ENCODE measurements around the gene SLC35A4. TPM values are rescaled to one million over a fixed set of nuclear protein-coding genes. Genes with fewer than 3 reads are reported as not detected.
A peak's percentile ranks its signal among the peaks of the same experiment; 100 is the strongest.
"Not testable (repeated sequence)": the region's sequence is repeated elsewhere in the genome, so short reads cannot be mapped to it uniquely, and the experiment has no call there.

The SLC35A4 gene
- total RNA-seq, 3 donors from 2014 or later, result 65.5 to 96.9 (median 93.8) TPM

DNA sequence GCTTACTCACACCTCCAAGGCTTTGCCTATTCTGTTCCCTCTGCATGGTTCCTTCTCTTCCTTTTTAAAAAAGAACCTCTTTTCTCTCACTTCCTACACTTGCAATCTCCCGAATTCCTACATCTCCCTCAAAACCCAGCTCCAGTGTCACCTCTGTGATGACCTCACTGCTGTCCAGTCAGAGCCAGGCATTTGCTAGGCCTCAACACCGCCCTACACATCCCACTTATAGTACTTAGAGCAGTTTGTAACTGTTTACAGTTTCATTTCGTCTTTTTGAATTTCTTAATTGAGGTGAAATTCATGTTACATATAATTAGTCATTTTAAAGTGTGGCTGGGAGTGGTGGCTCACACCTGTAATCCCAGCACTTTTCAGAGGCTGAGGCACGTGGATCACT, 37.5 kb downstream of the SLC35A4 start:
- TF ChIP-seq, protein P1, sequence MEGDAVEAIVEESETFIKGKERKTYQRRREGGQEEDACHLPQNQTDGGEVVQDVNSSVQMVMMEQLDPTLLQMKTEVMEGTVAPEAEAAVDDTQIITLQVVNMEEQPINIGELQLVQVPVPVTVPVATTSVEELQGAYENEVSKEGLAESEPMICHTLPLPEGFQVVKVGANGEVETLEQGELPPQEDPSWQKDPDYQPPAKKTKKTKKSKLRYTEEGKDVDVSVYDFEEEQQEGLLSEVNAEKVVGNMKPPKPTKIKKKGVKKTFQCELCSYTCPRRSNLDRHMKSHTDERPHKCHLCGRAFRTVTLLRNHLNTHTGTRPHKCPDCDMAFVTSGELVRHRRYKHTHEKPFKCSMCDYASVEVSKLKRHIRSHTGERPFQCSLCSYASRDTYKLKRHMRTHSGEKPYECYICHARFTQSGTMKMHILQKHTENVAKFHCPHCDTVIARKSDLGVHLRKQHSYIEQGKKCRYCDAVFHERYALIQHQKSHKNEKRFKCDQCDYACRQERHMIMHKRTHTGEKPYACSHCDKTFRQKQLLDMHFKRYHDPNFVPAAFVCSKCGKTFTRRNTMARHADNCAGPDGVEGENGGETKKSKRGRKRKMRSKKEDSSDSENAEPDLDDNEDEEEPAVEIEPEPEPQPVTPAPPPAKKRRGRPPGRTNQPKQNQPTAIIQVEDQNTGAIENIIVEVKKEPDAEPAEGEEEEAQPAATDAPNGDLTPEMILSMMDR (IDR thresholded peaks at IDR 0.05), result no peak
- Histone ChIP-seq H3K4me3 (no peak overlapping the region), H3K36me3 (ENCODE audit: low read depth) (no peaks in the 10 kb centered on the region), H3K4me1 (ENCODE audit: low read depth) (peaks cover 7% of the 10 kb centered on the region), H3K9me3 (no peaks in the 10 kb centered on the region)
- intact Hi-C loops (cut with DNase I, micrococcal nuclease), result no loop called here
- ATAC-seq (no peak), DNase-seq (no peak)

DNA sequence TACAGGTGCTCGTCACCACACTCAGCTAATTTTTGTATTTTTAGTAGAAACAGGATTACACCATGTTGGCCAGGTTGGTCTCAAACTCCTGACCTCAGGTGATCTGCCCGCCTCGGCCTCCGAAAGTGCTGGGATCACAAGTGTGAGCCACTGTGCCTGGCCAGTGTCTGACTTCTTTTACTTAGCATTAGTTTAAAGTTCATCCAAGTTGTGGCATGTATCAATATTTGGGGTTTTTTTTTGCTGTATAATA, 38.7 kb downstream of the SLC35A4 start:
- intact Hi-C loops (cut with DNase I, micrococcal nuclease); ATAC-seq; H3K4me1 ChIP-seq (ENCODE audit: low read depth); H3K4me3 ChIP-seq; H3K9me3 ChIP-seq; H3K36me3 ChIP-seq (ENCODE audit: low read depth); DNase-seq: not testable (repeated sequence)

DNA sequence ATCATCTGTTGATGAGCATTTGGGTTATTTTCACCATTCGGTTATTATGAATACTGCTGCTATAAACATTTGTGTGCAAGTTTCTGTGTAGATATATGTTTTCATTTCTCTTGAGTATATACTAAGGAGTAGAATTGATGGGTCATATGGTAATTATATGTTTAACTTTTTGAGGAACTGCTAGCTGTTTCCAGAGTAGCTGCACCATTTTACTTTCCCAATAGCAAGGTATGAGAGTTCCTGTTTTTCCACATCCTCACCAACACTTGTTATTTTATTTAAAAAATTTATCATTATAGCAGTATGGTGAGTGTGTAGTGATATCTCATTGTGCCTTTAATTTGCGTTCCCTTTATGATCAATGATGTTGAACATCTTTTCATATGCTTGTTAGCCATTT, 39.1 kb downstream of the SLC35A4 start:
- intact Hi-C loops (cut with DNase I, micrococcal nuclease), result no loop called here
- peaks cover 7% of the 10 kb centered on the region for H3K4me1 ChIP-seq (ENCODE audit: low read depth)
- no peak for ATAC-seq
- TF ChIP-seq, protein P1 (IDR thresholded peaks at IDR 0.05), result no peak
- no peaks in the 10 kb centered on the region for H3K36me3 ChIP-seq (ENCODE audit: low read depth)
- no peak for DNase-seq
- no peak overlapping the region for H3K4me3 ChIP-seq
- H3K9me3 ChIP-seq, result no peaks in the 10 kb centered on the region

DNA sequence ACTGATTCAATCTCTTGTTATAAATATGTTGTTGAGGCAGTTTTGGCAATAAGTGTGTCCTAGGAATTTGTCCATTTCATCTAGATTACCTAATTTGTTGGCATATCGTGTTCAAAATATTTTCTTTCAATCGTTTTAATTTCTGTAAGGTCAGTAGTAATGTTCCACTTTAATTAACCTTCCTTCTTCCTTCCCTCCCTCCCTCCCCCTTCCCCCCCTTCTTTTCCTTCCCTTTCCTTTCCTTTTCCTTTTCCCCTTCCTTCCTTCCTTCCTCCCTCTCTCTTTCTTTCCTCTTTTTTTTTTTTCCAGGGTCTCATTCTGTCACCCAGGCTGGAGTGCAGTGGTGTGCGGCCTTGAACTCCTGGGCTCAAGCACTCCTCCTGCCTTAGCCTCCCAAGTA, 41.3 kb downstream of the SLC35A4 start:
- ATAC-seq, result no peak

DNA sequence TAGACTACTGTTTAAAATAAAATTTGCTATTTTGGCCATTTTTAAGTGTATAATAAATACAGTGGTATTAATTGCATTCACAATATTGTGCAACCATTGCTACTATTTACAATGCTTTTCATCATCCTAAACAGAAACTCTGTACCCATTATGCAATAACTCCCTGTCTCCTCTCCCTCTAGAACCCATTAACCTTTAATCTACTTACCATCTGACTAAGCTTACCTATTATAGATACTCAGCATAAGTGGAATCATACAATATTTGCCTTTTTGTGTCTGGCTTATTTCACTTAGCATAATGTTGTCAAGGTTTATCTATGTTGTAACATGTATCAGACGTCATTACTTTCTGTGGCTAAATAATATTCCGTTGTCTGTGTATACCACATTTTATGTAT, 42.4 kb downstream of the SLC35A4 start:
- TF ChIP-seq, protein P1 (IDR thresholded peaks at IDR 0.05), result no peak
- Histone ChIP-seq H3K4me3 (no peak overlapping the region), H3K4me1 (ENCODE audit: low read depth) (no peaks in the 10 kb centered on the region), H3K9me3 (no peaks in the 10 kb centered on the region), H3K36me3 (ENCODE audit: low read depth) (no peaks in the 10 kb centered on the region)
- intact Hi-C loops (cut with DNase I, micrococcal nuclease), result no loop called here
- ATAC-seq (no peak), DNase-seq (no peak)

More for the DNA sequence above, 41.3 kb downstream of the SLC35A4 start:
- Histone ChIP-seq H3K9me3 (no peaks in the 10 kb centered on the region), H3K36me3 (ENCODE audit: low read depth) (no peaks in the 10 kb centered on the region), H3K4me1 (ENCODE audit: low read depth) (no peaks in the 10 kb centered on the region), H3K4me3 (no peak overlapping the region)
- TF ChIP-seq, protein P1 (IDR thresholded peaks at IDR 0.05), result no peak
- DNase-seq, result no peak
- intact Hi-C loops (cut with DNase I, micrococcal nuclease), result no loop called here

DNA sequence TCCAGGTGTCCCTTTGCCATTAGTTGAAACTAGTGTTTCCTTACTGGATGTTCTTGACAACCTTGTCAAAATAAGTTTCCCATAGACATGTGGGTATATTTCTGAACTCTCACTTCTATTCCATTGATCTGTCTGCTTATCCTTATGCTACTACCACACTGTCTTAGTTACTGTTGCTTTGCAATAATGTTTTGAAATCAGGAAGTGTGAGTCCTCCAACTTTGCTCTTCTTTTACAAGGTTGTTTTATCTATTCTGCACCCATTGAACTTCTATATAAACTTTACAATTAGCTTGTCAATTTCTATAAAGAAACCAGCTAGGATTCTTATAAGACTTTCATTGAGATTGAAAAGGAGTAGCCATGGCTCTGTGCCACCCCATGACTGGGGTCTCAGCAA, 44.1 kb downstream of the SLC35A4 start:
- ATAC-seq, result peak; percentile 69
- Histone ChIP-seq H3K36me3 (ENCODE audit: low read depth) (no peaks in the 10 kb centered on the region), H3K4me1 (ENCODE audit: low read depth) (no peaks in the 10 kb centered on the region), H3K9me3 (no peaks in the 10 kb centered on the region), H3K4me3 (no peak overlapping the region)
- intact Hi-C loops (cut with DNase I, micrococcal nuclease), result no loop called here
- DNase-seq, result no peak
- TF ChIP-seq, protein P1 (IDR thresholded peaks at IDR 0.05), result no peak
